ENCODE measurements around the gene ALOX15. TPM values are rescaled to one million over a fixed set of nuclear protein-coding genes. Genes with fewer than 3 reads are reported as not detected.
"Not testable (repeated sequence)": the region's sequence is repeated elsewhere in the genome, so short reads cannot be mapped to it uniquely, and the experiment has no call there.

ALOX15 gene
- total and polyA plus RNA-seq, 2 donors (not counting 1 experiment from before 2014, with no cell fraction given) = not detected

- H3K79me2 ChIP-seq (ENCODE audit: control insufficient read depth, insufficient read depth, low read length) = no peaks in the 10 kb centered on the region
- H3K4me3 ChIP-seq (replicated peaks in 1 of 4; ENCODE audit: control extremely low read depth in 1 of 4, insufficient read depth in 1 of 4, low read depth in 3 of 4, low read length in 4 of 4) = no peak overlapping the region
- no peak overlapping the region for H3K27ac ChIP-seq (ENCODE audit: insufficient read depth, low read length)
- H3K9me3 ChIP-seq (ENCODE audit: control insufficient read depth, insufficient read depth, low read depth, low read length) = no peaks in the 10 kb centered on the region
- H3K4me2 ChIP-seq (ENCODE audit: extremely low read depth, insufficient read depth, low read length) = no peak overlapping the region
- H3K4me1 ChIP-seq (ENCODE audit: control insufficient read depth, extremely low read depth, insufficient read depth, low read length) = no peaks in the 10 kb centered on the region
- H3K9ac ChIP-seq (ENCODE audit: insufficient read depth, low read length) = no peak overlapping the region
- no peaks in the 10 kb centered on the region for H4K20me1 ChIP-seq (ENCODE audit: control insufficient read depth, extremely low read depth, insufficient read depth, low read length)
- no peaks in the 10 kb centered on the region for H3K36me3 ChIP-seq (ENCODE audit: control insufficient read depth, insufficient read depth, low read length)
- no peak for TF ChIP-seq EZH2 (IDR thresholded peaks at IDR 0.05; ENCODE audit: low read length, missing control alignments)
- no peak for TF ChIP-seq CTCF (conservative IDR thresholded peaks at IDR 0.05 in 1 of 2, IDR thresholded peaks at IDR 0.05 in 1 of 2; ENCODE audit: low read depth in 1 of 2, low read length in 2 of 2)
- no peak overlapping the region for H2AFZ ChIP-seq (ENCODE audit: low read length)
- no peak for DNase-seq (ENCODE audit: low read depth in 2 of 2)
- peaks cover 6% of the 10 kb centered on the region for H3K27me3 ChIP-seq (ENCODE audit: control insufficient read depth, insufficient read depth, low read length)
Observed at GRCh38 chr17:4631431-4631830, 10.0 kb downstream of the ALOX15 start.

- TF ChIP-seq CTCF (conservative IDR thresholded peaks at IDR 0.05 in 1 of 2, IDR thresholded peaks at IDR 0.05 in 1 of 2; ENCODE audit: low read depth in 1 of 2, low read length in 2 of 2) (no peak), EZH2 (IDR thresholded peaks at IDR 0.05; ENCODE audit: low read length, missing control alignments) (no peak)
- Histone ChIP-seq H3K79me2 (ENCODE audit: control insufficient read depth, insufficient read depth, low read length) (no peaks in the 10 kb centered on the region), H2AFZ (ENCODE audit: low read length) (no peak overlapping the region), H3K9me3 (ENCODE audit: control insufficient read depth, insufficient read depth, low read depth, low read length) (no peaks in the 10 kb centered on the region), H3K27ac (ENCODE audit: insufficient read depth, low read length) (no peak overlapping the region), H4K20me1 (ENCODE audit: control insufficient read depth, extremely low read depth, insufficient read depth, low read length) (no peaks in the 10 kb centered on the region), H3K27me3 (ENCODE audit: control insufficient read depth, insufficient read depth, low read length) (peaks cover 7% of the 10 kb centered on the region), H3K4me2 (ENCODE audit: extremely low read depth, insufficient read depth, low read length) (no peak overlapping the region), H3K36me3 (ENCODE audit: control insufficient read depth, insufficient read depth, low read length) (no peaks in the 10 kb centered on the region), H3K4me3 (replicated peaks in 1 of 4; ENCODE audit: control extremely low read depth in 1 of 4, insufficient read depth in 1 of 4, low read depth in 3 of 4, low read length in 4 of 4) (no peak overlapping the region), H3K4me1 (ENCODE audit: control insufficient read depth, extremely low read depth, insufficient read depth, low read length) (no peaks in the 10 kb centered on the region), H3K9ac (ENCODE audit: insufficient read depth, low read length) (no peak overlapping the region)
- DNase-seq (ENCODE audit: low read depth in 2 of 2) = no peak
Observed at GRCh38 chr17:4626734-4627256, 14.7 kb downstream of the ALOX15 start.

- Histone ChIP-seq H3K27ac (ENCODE audit: insufficient read depth, low read length) (no peak overlapping the region), H3K9me3 (ENCODE audit: control insufficient read depth, insufficient read depth, low read depth, low read length) (no peaks in the 10 kb centered on the region), H2AFZ (ENCODE audit: low read length) (no peak overlapping the region), H3K36me3 (ENCODE audit: control insufficient read depth, insufficient read depth, low read length) (no peaks in the 10 kb centered on the region), H3K4me1 (ENCODE audit: control insufficient read depth, extremely low read depth, insufficient read depth, low read length) (no peaks in the 10 kb centered on the region), H4K20me1 (ENCODE audit: control insufficient read depth, extremely low read depth, insufficient read depth, low read length) (no peaks in the 10 kb centered on the region), H3K4me2 (ENCODE audit: extremely low read depth, insufficient read depth, low read length) (no peak overlapping the region), H3K27me3 (ENCODE audit: control insufficient read depth, insufficient read depth, low read length) (peaks cover 7% of the 10 kb centered on the region), H3K79me2 (ENCODE audit: control insufficient read depth, insufficient read depth, low read length) (no peaks in the 10 kb centered on the region), H3K9ac (ENCODE audit: insufficient read depth, low read length) (no peak overlapping the region), H3K4me3 (replicated peaks in 1 of 4; ENCODE audit: control extremely low read depth in 1 of 4, insufficient read depth in 1 of 4, low read depth in 3 of 4, low read length in 4 of 4) (no peak overlapping the region)
- peak in 1 of 2 donors; percentile 58 for DNase-seq (ENCODE audit: low read depth in 2 of 2)
- TF ChIP-seq CTCF (conservative IDR thresholded peaks at IDR 0.05 in 1 of 2, IDR thresholded peaks at IDR 0.05 in 1 of 2; ENCODE audit: low read depth in 1 of 2, low read length in 2 of 2) (no peak), EZH2 (IDR thresholded peaks at IDR 0.05; ENCODE audit: low read length, missing control alignments) (no peak)
Observed at GRCh38 chr17:4625181-4625617, 16.3 kb downstream of the ALOX15 start.

- H2AFZ ChIP-seq (ENCODE audit: low read length); H3K36me3 ChIP-seq (ENCODE audit: control insufficient read depth, insufficient read depth, low read length); H3K4me1 ChIP-seq (ENCODE audit: control insufficient read depth, extremely low read depth, insufficient read depth, low read length); H3K9me3 ChIP-seq (ENCODE audit: control insufficient read depth, insufficient read depth, low read depth, low read length); H3K27me3 ChIP-seq (ENCODE audit: control insufficient read depth, insufficient read depth, low read length); H3K27ac ChIP-seq (ENCODE audit: insufficient read depth, low read length); H3K4me3 ChIP-seq (replicated peaks in 1 of 4; ENCODE audit: control extremely low read depth in 1 of 4, insufficient read depth in 1 of 4, low read depth in 3 of 4, low read length in 4 of 4); H3K4me2 ChIP-seq (ENCODE audit: extremely low read depth, insufficient read depth, low read length); H3K9ac ChIP-seq (ENCODE audit: insufficient read depth, low read length); H3K79me2 ChIP-seq (ENCODE audit: control insufficient read depth, insufficient read depth, low read length); H4K20me1 ChIP-seq (ENCODE audit: control insufficient read depth, extremely low read depth, insufficient read depth, low read length): not testable (repeated sequence)
- DNase-seq (ENCODE audit: low read depth in 2 of 2) = peak in 1 of 2 donors; percentile 40
Observed at GRCh38 chr17:4624451-4624911, 17.0 kb downstream of the ALOX15 start.
